Islet of Langerhans (tissue), 1 donor: Measurements from ENCODE around the gene METTL26.

Experiments
- FAIRE-seq: peaks from one replicate; lab custom pipeline; 2011; peaks lifted over from hg19 to GRCh38; lab: Jason Lieb, UNC

METTL26 gene

GRCh38 chr16:636206-637080 is at the start of gene METTL26:
METTL26 (minus strand) TSS chr16:636305; CDS start chr16:636290, 15 bp downstream.
- peak; percentile 71 for FAIRE-seq

GRCh38 chr16:684961-685696 is 49.0 kb upstream of the METTL26 start:
- no peak for FAIRE-seq

- FAIRE-seq: no peak
Measured at GRCh38 chr16:684071-684794, 48.1 kb upstream of the METTL26 start, which contains the start of gene JMJD8. JMJD8 (minus strand) TSS chr16:684334; CDS start chr16:684319, 15 bp downstream.

- no peak for FAIRE-seq
Measured at GRCh38 chr16:683396-684070, 47.4 kb upstream of the METTL26 start.

GRCh38 chr16:682493-683395 is 46.6 kb upstream of the METTL26 start:
- no peak for FAIRE-seq

- no peak for FAIRE-seq
Measured at GRCh38 chr16:681746-682427, 45.8 kb upstream of the METTL26 start.

GRCh38 chr16:680967-681745 is 45.1 kb upstream of the METTL26 start:
- no peak for FAIRE-seq

- FAIRE-seq: no peak
Measured at GRCh38 chr16:680625-680945, 44.5 kb upstream of the METTL26 start.

- no peak for FAIRE-seq
Measured at GRCh38 chr16:679814-680624, 43.9 kb upstream of the METTL26 start, which contains the start of gene STUB1. STUB1 (plus strand) TSS chr16:680410; CDS start chr16:680526, 116 bp downstream.

- no peak for FAIRE-seq
Measured at GRCh38 chr16:678858-679813, 43.0 kb upstream of the METTL26 start.

GRCh38 chr16:678209-678857 is 42.2 kb upstream of the METTL26 start:
- FAIRE-seq: no peak

- FAIRE-seq: no peak
Measured at GRCh38 chr16:677316-678190, 41.4 kb upstream of the METTL26 start.

- FAIRE-seq: no peak
Measured at GRCh38 chr16:676913-677312, 40.8 kb upstream of the METTL26 start.

GRCh38 chr16:676565-676902 is 40.4 kb upstream of the METTL26 start:
- FAIRE-seq: no peak

- FAIRE-seq: no peak
Measured at GRCh38 chr16:675884-676564, 39.9 kb upstream of the METTL26 start.
